SK-N-SH (cell line): ENCODE data around the gene RAPGEF4.

Source experiments
- CHD2 ChIP-seq: fragments of 150-350 bp; IDR thresholded peaks from 2 replicates; pipeline ENCODE4 v1.6.1; 2018; ENCODE audit warnings: low read length; ENCODE audit not compliant: partially characterized antibody
- ELF1 ChIP-seq: IDR thresholded peaks from 2 replicates; pipeline ENCODE4 v1.4.0; 2012
- EP300 ChIP-seq, 2 experiments: IDR thresholded peaks; 2 replicates each; pipeline versions ENCODE4 v1.4.0 to v1.6.1; 2012; ENCODE audit warnings: borderline replicate concordance in 1 of 2, low read depth in 1 of 2, low read length in 1 of 2
- EZH2phosphoT487 ChIP-seq: fragments of 200-600 bp; sonication (generic); IDR thresholded peaks from 2 replicates; pipeline ENCODE4 v1.6.1; 2017; ENCODE audit warnings: low read depth, mixed run types, mild to moderate bottlenecking, antibody characterized with exemption, moderate library complexity, borderline replicate concordance
- FOXJ3 ChIP-seq: sonication (generic); formaldehyde crosslinking; IDR thresholded peaks from 2 replicates; pipeline ENCODE4 v1.5.1; 2020; ENCODE audit warnings: mild to moderate bottlenecking, missing genetic modification reagents
- GABPA ChIP-seq: IDR thresholded peaks from 2 replicates; pipeline ENCODE4 v1.4.0; 2012; ENCODE audit warnings: low read depth, mild to moderate bottlenecking
- POLR2AphosphoS5 ChIP-seq: IDR thresholded peaks from 2 replicates; pipeline ENCODE4 v1.6.1; 2012; ENCODE audit warnings: low read depth, low read length
- RAD21 ChIP-seq: IDR thresholded peaks from 2 replicates; pipeline ENCODE4 v1.6.1; 2012; ENCODE audit warnings: mild to moderate bottlenecking, low read length
- RXRA ChIP-seq: IDR thresholded peaks from 2 replicates; pipeline ENCODE4 v1.4.0; 2012; ENCODE audit warnings: low read depth, mild to moderate bottlenecking, borderline replicate concordance
- SIN3A ChIP-seq: IDR thresholded peaks from 2 replicates; pipeline ENCODE4 v1.6.1; 2012; ENCODE audit warnings: low read depth, mild to moderate bottlenecking, low read length, moderate library complexity, borderline replicate concordance
- YY1 ChIP-seq: IDR thresholded peaks from 2 replicates; pipeline ENCODE4 v1.4.0; 2012; ENCODE audit warnings: low read depth, mild to moderate bottlenecking
- TF ChIP-seq, protein P1 (sequence below): fragments of 200-600 bp; sonication (generic); IDR thresholded peaks from 2 replicates; pipeline ENCODE4 v1.6.1; 2017; ENCODE audit warnings: antibody characterized with exemption, mild to moderate bottlenecking, moderate library complexity
- TF ChIP-seq, protein P2 (sequence below): fragments of 150-350 bp; IDR thresholded peaks from 2 replicates; pipeline ENCODE4 v1.6.1; 2017; ENCODE audit warnings: antibody characterized with exemption, low read length, low read depth, borderline replicate concordance
- TF ChIP-seq, protein P3 (sequence below): IDR thresholded peaks from 2 replicates; pipeline ENCODE4 v1.6.1; 2012; ENCODE audit warnings: mild to moderate bottlenecking, low read depth, low read length, moderate library complexity

GRCh38 chr2:172896661-172897081 is 161.0 kb downstream of the RAPGEF4 start:
- TF ChIP-seq POLR2AphosphoS5 (no peak), GABPA (no peak), RAD21 (no peak), EZH2phosphoT487 (no peak), CHD2 (no peak), SIN3A (no peak), FOXJ3 (CRISPR knock-in tag) (no peak), ELF1 (no peak), RXRA (no peak), YY1 (no peak), EP300 (IDR thresholded peaks at IDR 0.05; ENCODE audit: borderline replicate concordance in 1 of 2, low read depth in 1 of 2, low read length in 1 of 2) (no peak)
- TF ChIP-seq, protein P1, sequence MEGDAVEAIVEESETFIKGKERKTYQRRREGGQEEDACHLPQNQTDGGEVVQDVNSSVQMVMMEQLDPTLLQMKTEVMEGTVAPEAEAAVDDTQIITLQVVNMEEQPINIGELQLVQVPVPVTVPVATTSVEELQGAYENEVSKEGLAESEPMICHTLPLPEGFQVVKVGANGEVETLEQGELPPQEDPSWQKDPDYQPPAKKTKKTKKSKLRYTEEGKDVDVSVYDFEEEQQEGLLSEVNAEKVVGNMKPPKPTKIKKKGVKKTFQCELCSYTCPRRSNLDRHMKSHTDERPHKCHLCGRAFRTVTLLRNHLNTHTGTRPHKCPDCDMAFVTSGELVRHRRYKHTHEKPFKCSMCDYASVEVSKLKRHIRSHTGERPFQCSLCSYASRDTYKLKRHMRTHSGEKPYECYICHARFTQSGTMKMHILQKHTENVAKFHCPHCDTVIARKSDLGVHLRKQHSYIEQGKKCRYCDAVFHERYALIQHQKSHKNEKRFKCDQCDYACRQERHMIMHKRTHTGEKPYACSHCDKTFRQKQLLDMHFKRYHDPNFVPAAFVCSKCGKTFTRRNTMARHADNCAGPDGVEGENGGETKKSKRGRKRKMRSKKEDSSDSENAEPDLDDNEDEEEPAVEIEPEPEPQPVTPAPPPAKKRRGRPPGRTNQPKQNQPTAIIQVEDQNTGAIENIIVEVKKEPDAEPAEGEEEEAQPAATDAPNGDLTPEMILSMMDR: no peak
- TF ChIP-seq, protein P2, sequence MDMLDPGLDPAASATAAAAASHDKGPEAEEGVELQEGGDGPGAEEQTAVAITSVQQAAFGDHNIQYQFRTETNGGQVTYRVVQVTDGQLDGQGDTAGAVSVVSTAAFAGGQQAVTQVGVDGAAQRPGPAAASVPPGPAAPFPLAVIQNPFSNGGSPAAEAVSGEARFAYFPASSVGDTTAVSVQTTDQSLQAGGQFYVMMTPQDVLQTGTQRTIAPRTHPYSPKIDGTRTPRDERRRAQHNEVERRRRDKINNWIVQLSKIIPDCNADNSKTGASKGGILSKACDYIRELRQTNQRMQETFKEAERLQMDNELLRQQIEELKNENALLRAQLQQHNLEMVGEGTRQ: no peak
- TF ChIP-seq, protein P3, sequence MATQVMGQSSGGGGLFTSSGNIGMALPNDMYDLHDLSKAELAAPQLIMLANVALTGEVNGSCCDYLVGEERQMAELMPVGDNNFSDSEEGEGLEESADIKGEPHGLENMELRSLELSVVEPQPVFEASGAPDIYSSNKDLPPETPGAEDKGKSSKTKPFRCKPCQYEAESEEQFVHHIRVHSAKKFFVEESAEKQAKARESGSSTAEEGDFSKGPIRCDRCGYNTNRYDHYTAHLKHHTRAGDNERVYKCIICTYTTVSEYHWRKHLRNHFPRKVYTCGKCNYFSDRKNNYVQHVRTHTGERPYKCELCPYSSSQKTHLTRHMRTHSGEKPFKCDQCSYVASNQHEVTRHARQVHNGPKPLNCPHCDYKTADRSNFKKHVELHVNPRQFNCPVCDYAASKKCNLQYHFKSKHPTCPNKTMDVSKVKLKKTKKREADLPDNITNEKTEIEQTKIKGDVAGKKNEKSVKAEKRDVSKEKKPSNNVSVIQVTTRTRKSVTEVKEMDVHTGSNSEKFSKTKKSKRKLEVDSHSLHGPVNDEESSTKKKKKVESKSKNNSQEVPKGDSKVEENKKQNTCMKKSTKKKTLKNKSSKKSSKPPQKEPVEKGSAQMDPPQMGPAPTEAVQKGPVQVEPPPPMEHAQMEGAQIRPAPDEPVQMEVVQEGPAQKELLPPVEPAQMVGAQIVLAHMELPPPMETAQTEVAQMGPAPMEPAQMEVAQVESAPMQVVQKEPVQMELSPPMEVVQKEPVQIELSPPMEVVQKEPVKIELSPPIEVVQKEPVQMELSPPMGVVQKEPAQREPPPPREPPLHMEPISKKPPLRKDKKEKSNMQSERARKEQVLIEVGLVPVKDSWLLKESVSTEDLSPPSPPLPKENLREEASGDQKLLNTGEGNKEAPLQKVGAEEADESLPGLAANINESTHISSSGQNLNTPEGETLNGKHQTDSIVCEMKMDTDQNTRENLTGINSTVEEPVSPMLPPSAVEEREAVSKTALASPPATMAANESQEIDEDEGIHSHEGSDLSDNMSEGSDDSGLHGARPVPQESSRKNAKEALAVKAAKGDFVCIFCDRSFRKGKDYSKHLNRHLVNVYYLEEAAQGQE: no peak
